ENCODE data around the gene SRD5A3.

DNA sequence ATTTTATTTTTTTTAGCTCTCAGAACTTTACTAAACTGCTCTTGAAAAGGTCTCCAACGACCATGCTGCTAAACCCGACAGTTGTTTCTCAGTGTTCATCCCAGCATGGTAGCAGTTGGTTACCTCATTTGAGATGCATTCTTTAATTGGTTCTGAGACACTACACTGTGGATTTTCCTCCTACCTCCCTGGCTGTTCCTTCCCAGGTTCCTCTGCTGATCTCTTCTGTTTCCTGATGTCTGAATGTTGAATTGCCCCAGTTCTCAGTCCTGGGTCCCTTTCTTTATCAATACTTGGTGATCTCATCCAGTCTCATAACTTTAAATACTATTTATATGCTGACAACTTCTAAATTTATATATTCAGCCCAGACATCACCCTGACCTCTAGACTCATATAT lies 30.7 kb downstream of the SRD5A3 start:
- no peak for TF ChIP-seq CTCF (IDR thresholded peaks at IDR 0.05)
- TF ChIP-seq, protein P1, sequence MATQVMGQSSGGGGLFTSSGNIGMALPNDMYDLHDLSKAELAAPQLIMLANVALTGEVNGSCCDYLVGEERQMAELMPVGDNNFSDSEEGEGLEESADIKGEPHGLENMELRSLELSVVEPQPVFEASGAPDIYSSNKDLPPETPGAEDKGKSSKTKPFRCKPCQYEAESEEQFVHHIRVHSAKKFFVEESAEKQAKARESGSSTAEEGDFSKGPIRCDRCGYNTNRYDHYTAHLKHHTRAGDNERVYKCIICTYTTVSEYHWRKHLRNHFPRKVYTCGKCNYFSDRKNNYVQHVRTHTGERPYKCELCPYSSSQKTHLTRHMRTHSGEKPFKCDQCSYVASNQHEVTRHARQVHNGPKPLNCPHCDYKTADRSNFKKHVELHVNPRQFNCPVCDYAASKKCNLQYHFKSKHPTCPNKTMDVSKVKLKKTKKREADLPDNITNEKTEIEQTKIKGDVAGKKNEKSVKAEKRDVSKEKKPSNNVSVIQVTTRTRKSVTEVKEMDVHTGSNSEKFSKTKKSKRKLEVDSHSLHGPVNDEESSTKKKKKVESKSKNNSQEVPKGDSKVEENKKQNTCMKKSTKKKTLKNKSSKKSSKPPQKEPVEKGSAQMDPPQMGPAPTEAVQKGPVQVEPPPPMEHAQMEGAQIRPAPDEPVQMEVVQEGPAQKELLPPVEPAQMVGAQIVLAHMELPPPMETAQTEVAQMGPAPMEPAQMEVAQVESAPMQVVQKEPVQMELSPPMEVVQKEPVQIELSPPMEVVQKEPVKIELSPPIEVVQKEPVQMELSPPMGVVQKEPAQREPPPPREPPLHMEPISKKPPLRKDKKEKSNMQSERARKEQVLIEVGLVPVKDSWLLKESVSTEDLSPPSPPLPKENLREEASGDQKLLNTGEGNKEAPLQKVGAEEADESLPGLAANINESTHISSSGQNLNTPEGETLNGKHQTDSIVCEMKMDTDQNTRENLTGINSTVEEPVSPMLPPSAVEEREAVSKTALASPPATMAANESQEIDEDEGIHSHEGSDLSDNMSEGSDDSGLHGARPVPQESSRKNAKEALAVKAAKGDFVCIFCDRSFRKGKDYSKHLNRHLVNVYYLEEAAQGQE (IDR thresholded peaks at IDR 0.05; ENCODE audit: insufficient read depth in 1 of 2, low read depth in 2 of 2, low read length in 1 of 2): no peak
